RWPE2 (cell line): ENCODE results near the gene GCSAM.

Source experiments
- ATAC-seq: fragments of 200-7000 bp; cut with Tn5 transposase; 3 replicates; pipeline ENCODE4 v1.9.1; 2021; ENCODE audit warnings: low read depth
- DNase-seq: peaks from one replicate; pipeline ENCODE4 v3.0.0-alpha.2; 2020; ENCODE audit warnings: low spot score
- H3K27ac ChIP-seq: fragments of 450-650 bp; 2 replicates; pipeline ENCODE4 v1.5.1; 2017; ENCODE audit warnings: mild to moderate bottlenecking; ENCODE audit not compliant: poor library complexity, severe bottlenecking
- H3K27me3 ChIP-seq: fragments of 250-450 bp; sonication (Bioruptor Pico); 2 replicates; pipeline ENCODE4 v1.5.1; 2021; ENCODE audit warnings: mild to moderate bottlenecking, moderate library complexity; ENCODE audit not compliant: insufficient read depth, poor library complexity, severe bottlenecking
- H3K36me3 ChIP-seq: fragments of 250-450 bp; sonication (Bioruptor Pico); 2 replicates; pipeline ENCODE4 v1.5.1; 2020; ENCODE audit warnings: low read depth, mild to moderate bottlenecking, moderate library complexity
- H3K4me1 ChIP-seq: fragments of 250-450 bp; sonication (Bioruptor Pico); 2 replicates; pipeline ENCODE4 v1.5.1; 2021; ENCODE audit warnings: mild to moderate bottlenecking, moderate library complexity; ENCODE audit not compliant: insufficient read depth, poor library complexity, severe bottlenecking
- H3K4me3 ChIP-seq: fragments of 250-450 bp; sonication (Bioruptor Pico); 2 replicates; pipeline ENCODE4 v1.5.1; 2021; ENCODE audit warnings: mild to moderate bottlenecking, moderate library complexity; ENCODE audit not compliant: severe bottlenecking
- H3K9me3 ChIP-seq: fragments of 250-450 bp; sonication (Bioruptor Pico); 2 replicates; pipeline ENCODE4 v1.5.1; 2021; ENCODE audit warnings: mild to moderate bottlenecking, moderate library complexity; ENCODE audit not compliant: severe bottlenecking
- CTCF ChIP-seq: fragments of 450-650 bp; IDR thresholded peaks from one replicate; pipeline ENCODE4 v1.5.1; 2017; ENCODE audit warnings: mild to moderate bottlenecking, moderate library complexity; ENCODE audit not compliant: poor library complexity, severe bottlenecking

GCSAM gene

GRCh38 chr3:112131111-112131510 lies 1.9 kb downstream of the GCSAM start:
- H3K4me3 ChIP-seq = no peak overlapping the region
- H3K27ac ChIP-seq = no peak overlapping the region
- no peaks in the 10 kb centered on the region for H3K27me3 ChIP-seq
- peaks cover 15% of the 10 kb centered on the region for H3K4me1 ChIP-seq
- DNase-seq (no peak), ATAC-seq (no peak)
- no peaks in the 10 kb centered on the region for H3K9me3 ChIP-seq
- no peaks in the 10 kb centered on the region for H3K36me3 ChIP-seq
- TF ChIP-seq CTCF = no peak

- Histone ChIP-seq H3K4me3 (no peak overlapping the region), H3K4me1 (peaks cover 15% of the 10 kb centered on the region), H3K9me3 (no peaks in the 10 kb centered on the region), H3K27ac (no peak overlapping the region), H3K27me3 (no peaks in the 10 kb centered on the region), H3K36me3 (no peaks in the 10 kb centered on the region)
- no peak for TF ChIP-seq CTCF
- ATAC-seq (no peak), DNase-seq (no peak)
These were observed 2.4 kb downstream of the GCSAM start for GRCh38 chr3:112130638-112130993.

GRCh38 chr3:112129925-112130637 lies 3.0 kb downstream of the GCSAM start:
- H3K27me3 ChIP-seq = no peaks in the 10 kb centered on the region
- ATAC-seq = no peak
- peaks cover 15% of the 10 kb centered on the region for H3K4me1 ChIP-seq
- H3K4me3 ChIP-seq = no peak overlapping the region
- DNase-seq = no peak
- no peaks in the 10 kb centered on the region for H3K9me3 ChIP-seq
- H3K27ac ChIP-seq = peak overlapping the region; percentile 29
- H3K36me3 ChIP-seq = no peaks in the 10 kb centered on the region
- no peak for TF ChIP-seq CTCF

GRCh38 chr3:112128843-112129727 lies 4.0 kb downstream of the GCSAM start:
- Histone ChIP-seq H3K27ac (peak overlapping the region; percentile 29), H3K36me3 (no peaks in the 10 kb centered on the region)
- peak; percentile 81 for ATAC-seq

More at GRCh38 chr3:112128843-112129727, 4.0 kb downstream of the GCSAM start:
- TF ChIP-seq CTCF = no peak
- H3K4me3 ChIP-seq = no peak overlapping the region
- no peaks in the 10 kb centered on the region for H3K27me3 ChIP-seq
- no peaks in the 10 kb centered on the region for H3K9me3 ChIP-seq
- peaks cover 15% of the 10 kb centered on the region for H3K4me1 ChIP-seq
- no peak for DNase-seq
